GM19043 (cell line): Measurements from ENCODE around the gene FGFR2.

Source experiments
- ATAC-seq: cut with Tn5 transposase; IDR thresholded peaks from one replicate; pipeline ENCODE4 v1.9.1; 2021; ENCODE audit warnings: low read depth; ENCODE audit not compliant: unreplicated experiment

Gene FGFR2

GRCh38 chr10:121501796-121502195 lies 96.4 kb downstream of the FGFR2 start:
- ATAC-seq = no peak

- no peak for ATAC-seq
Observed at GRCh38 chr10:121500701-121501332, 97.4 kb downstream of the FGFR2 start.

- ATAC-seq = no peak
Observed at GRCh38 chr10:121497513-121498470, 100.5 kb downstream of the FGFR2 start.

GRCh38 chr10:121495719-121496118 lies 102.5 kb downstream of the FGFR2 start:
- ATAC-seq = no peak

- no peak for ATAC-seq
Observed at GRCh38 chr10:121494296-121494695, 103.9 kb downstream of the FGFR2 start.

GRCh38 chr10:121493521-121493920 lies 104.7 kb downstream of the FGFR2 start:
- ATAC-seq = no peak

- no peak for ATAC-seq
Observed at GRCh38 chr10:121490871-121491519, 107.2 kb downstream of the FGFR2 start.

GRCh38 chr10:121485436-121486139 lies 112.7 kb downstream of the FGFR2 start:
- ATAC-seq = no peak

GRCh38 chr10:121484816-121485215 lies 113.4 kb downstream of the FGFR2 start:
- no peak for ATAC-seq

GRCh38 chr10:121484401-121484800 lies 113.8 kb downstream of the FGFR2 start:
- ATAC-seq = no peak

- ATAC-seq = no peak
Observed at GRCh38 chr10:121481180-121481579, 117.1 kb downstream of the FGFR2 start.

GRCh38 chr10:121478556-121478955 lies 119.7 kb downstream of the FGFR2 start:
- no peak for ATAC-seq

- no peak for ATAC-seq
Observed at GRCh38 chr10:121469797-121470606, 128.2 kb downstream of the FGFR2 start.

- ATAC-seq = no peak
Observed at GRCh38 chr10:121468726-121469125, 129.5 kb downstream of the FGFR2 start.

GRCh38 chr10:121466424-121466823 lies 131.8 kb downstream of the FGFR2 start:
- ATAC-seq = no peak

- ATAC-seq = no peak
Observed at GRCh38 chr10:121465215-121465614, 133.0 kb downstream of the FGFR2 start.

- no peak for ATAC-seq
Observed at GRCh38 chr10:121464517-121464916, 133.7 kb downstream of the FGFR2 start.

- ATAC-seq = no peak
Observed at GRCh38 chr10:121462955-121463354, 135.3 kb downstream of the FGFR2 start.

GRCh38 chr10:121462281-121462680 lies 136.0 kb downstream of the FGFR2 start:
- no peak for ATAC-seq

GRCh38 chr10:121461307-121461706 lies 136.9 kb downstream of the FGFR2 start:
- no peak for ATAC-seq
